NCI-H2171 (cell line): ENCODE measurements around the gene TSGA10.
"Not testable (repeated sequence)": the region's sequence is repeated elsewhere in the genome, so short reads cannot be mapped to it uniquely, and the experiment has no call there.

Experiments used
- DNase-seq: peaks from one replicate; lab custom pipeline; 2025; lab: John Stamatoyannopoulos, UW

Gene TSGA10

GRCh38 chr2:99152199-99152895, 2.4 kb downstream of the TSGA10 start:
- DNase-seq: no peak

GRCh38 chr2:99150706-99151105, 4.0 kb downstream of the TSGA10 start:
- DNase-seq: no peak

- peak; percentile 97 for DNase-seq
Observed at GRCh38 chr2:99141110-99142108, 13.3 kb downstream of the TSGA10 start, which contains the start of gene C2orf15. C2orf15 (plus strand) TSS chr2:99141707; CDS start chr2:99150559, 8,852 bp downstream.

- no peak for DNase-seq
Observed at GRCh38 chr2:99140860-99141109, 14.0 kb downstream of the TSGA10 start.

DNA sequence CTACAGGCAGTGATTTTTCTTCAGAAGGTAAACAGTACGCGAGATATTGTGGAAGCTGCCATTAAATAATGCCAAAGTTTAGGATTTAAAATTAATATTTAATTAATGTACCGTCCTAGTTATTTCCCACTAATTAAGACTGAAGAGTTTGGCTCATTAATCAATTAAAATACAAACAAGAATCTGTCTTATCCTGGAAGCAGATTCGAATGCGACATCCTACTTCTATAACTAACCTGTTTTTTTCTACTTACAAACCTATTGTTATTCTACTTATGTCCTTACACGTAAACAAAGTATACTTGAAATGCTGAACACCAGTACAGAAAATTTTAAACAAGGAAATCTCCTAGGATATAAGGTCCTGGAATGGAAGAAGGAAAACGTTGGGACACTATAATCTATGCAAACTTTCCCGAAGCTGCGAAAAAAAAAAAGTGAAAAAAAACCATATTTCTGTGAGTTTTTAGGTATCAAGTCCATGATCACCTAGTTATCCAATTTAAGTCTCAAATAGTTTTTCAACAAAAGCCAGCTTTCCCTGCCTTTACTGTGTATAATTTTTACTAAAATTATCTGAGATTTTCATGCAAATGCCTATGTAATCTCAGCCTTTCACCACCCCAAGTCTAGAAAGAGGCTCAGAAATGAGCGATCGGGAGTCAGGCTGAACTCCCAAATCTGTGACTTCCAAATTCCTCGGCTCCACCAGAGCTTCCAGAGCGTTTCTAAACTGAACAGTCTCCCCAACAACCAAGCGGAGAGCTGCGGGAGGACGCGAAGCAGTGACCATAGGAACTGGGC, 14.5 kb downstream of the TSGA10 start:
- no peak for DNase-seq

DNA sequence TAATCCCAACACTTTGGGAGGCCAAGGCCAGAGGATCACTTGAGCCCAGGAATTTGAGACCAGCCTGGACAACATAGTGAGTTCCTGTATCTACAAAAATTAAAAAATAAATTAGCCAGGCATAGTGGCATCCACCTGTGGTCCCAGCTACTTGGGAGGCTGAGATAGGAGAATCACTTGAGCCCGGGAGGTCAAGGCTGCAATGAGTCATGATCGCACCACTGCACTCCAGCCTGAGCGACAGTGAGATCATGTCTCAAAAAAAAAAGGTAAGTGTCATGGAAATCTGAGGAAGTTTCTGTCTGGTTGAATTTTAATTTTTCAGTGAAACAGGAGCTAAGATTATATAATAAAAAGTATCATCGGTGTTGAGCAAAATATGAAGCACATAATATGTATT, 15.7 kb downstream of the TSGA10 start:
- no peak for DNase-seq

GRCh38 chr2:99135044-99135556, 19.6 kb downstream of the TSGA10 start:
- DNase-seq: not testable (repeated sequence)

GRCh38 chr2:99127981-99128380, 26.8 kb downstream of the TSGA10 start:
- no peak for DNase-seq

DNA sequence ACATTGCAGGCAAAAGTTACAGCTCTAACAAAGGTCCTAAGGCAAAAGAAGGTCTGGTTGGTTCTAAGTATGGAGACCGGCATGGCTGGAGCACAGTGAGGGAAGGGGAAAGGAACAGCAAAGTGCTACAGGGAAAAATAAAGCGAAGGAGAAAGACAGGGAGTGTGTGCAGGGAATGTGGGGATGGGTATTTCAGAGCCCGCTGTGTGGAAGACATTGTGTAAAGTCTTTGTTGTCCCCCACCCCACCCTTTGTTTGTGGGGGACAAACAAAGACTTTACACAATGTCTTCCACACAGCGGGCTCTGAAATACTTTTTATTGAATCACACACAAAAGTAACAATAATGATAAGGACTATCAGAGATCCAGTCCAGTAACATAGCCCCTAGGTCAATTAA, 42.1 kb downstream of the TSGA10 start:
- DNase-seq: no peak

- no peak for DNase-seq
Observed at GRCh38 chr2:99111945-99112344, 42.8 kb downstream of the TSGA10 start.

DNA sequence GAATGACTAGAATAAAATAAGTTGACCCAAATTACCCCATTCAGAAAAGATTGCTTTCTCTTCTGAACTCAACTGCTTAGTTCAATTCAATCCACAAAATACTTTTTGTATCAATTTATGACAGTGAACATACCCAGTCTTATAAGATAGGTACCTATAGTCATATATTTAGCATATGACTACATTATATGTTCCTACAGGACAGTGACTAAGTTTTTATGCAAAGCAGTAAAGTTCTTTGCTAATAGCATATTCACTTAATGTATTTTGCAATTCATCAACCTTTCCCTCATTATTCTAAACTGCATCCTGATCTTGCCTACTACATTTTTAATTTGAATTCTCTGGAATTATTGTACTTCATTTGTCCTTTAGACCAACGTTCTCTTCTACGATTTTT, 43.5 kb downstream of the TSGA10 start:
- no peak for DNase-seq

DNA sequence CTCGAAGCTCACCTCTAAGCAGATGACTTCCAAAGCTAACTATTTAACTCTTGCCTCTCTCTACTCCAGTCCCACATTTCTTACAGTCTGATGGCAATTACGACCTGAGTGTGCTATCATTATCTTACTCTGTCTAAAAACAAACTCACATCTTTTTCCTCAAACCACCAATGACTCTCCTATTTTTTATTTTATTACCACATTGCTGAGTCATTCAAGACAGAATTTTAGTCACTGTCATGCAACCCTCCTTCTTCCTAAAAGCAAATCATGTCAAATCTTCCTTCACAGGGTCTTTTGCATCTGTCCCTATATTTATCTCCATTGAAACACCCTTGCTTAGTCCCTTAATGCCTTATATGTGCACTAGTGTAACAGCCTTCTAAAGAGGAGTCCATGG, 47.8 kb downstream of the TSGA10 start:
- DNase-seq: no peak

DNA sequence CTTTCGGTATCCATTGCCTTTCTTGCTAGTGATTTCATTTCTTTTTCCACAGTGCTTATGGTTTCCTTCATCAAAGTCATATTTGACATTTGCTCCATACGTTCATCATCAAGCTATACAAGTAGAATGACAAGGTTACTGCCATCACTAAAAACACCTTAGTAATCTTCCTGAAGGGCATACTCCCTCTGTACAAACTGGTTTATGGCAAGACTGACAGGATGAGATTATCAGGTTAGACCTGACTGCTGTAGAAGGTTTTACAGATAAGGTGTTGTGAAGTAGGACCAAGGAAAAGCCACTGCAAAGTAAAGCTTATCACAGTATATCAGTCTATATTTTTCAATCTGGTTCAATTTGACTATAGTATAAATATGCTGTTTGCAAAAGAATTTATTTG, 50.7 kb downstream of the TSGA10 start:
- no peak for DNase-seq

GRCh38 chr2:99101697-99102096, 53.0 kb downstream of the TSGA10 start:
- no peak for DNase-seq

DNA sequence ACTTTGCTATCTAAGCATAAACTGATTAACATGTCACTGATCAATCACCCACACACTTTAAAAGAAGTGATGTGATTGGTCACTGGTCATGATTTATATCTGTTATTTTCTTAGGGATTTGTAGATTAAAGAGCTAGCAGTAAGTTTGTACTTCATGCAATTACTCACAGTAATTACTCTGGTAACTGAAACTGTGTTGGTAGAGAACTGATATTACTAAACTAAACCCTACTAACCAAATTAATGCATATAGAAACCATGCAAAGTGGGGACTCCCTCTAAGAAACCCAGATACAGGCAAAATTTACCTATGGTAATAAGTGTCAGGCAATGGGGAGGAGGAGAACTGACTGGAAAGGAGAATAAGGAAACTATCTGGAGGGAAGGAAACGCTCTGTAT, 58.0 kb downstream of the TSGA10 start:
- no peak for DNase-seq

- no peak for DNase-seq
Observed at GRCh38 chr2:99088017-99088416, 66.7 kb downstream of the TSGA10 start.

DNA sequence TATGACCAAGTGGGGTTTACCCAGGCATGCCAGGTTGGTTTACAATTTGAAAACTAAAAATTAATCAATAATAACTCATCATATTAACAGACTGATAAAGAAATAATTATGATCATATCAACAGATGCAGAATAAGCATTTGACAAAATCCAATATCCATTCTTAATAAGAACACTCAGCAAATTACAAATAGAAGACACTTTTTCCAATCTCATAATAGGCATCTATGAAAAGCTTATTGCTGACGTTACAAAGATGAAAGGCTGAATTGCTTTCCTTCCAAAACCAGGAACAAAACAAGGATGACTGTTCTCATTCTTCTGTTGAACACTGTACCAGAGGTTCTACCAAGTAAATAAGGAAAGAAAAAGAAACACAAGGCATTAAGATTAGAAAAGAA, 68.4 kb downstream of the TSGA10 start:
- no peak for DNase-seq

DNA sequence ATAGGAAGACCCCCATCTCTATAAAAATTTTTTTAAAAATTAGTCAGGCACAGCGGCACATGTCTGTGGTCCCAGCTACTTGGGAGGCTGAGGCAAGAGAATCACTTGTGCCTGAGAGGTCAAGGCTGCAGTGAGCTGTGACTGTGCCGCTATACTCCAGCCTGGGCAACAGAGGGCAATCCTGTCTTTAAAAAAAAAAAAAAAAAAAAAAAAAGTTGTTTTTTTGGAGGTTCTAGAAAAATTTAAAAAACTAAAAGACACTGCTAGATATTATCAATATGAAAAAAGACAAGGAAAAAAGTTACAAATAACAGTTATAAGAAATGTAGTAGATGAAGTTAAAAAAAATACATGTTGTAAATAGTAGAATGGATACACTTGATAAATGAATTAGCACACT, 69.3 kb downstream of the TSGA10 start:
- no peak for DNase-seq

- DNase-seq: no peak
Observed at GRCh38 chr2:99084256-99084655, 70.5 kb downstream of the TSGA10 start.

- DNase-seq: no peak
Observed at GRCh38 chr2:99081891-99082290, 72.9 kb downstream of the TSGA10 start.

- DNase-seq: no peak
Observed at GRCh38 chr2:99079226-99079625, 75.5 kb downstream of the TSGA10 start.

- DNase-seq: no peak
Observed at GRCh38 chr2:99072551-99072950, 82.2 kb downstream of the TSGA10 start.
